Endometrium (tissue), 2 donors: ENCODE data around the gene NXN.

Experiments used
- FAIRE-seq: peaks from 2 replicates; lab custom pipeline; 2012; peaks lifted over from hg19 to GRCh38; lab: Jason Lieb, UNC
- donor health status: control.
- donor health status: control.

Gene NXN

DNA sequence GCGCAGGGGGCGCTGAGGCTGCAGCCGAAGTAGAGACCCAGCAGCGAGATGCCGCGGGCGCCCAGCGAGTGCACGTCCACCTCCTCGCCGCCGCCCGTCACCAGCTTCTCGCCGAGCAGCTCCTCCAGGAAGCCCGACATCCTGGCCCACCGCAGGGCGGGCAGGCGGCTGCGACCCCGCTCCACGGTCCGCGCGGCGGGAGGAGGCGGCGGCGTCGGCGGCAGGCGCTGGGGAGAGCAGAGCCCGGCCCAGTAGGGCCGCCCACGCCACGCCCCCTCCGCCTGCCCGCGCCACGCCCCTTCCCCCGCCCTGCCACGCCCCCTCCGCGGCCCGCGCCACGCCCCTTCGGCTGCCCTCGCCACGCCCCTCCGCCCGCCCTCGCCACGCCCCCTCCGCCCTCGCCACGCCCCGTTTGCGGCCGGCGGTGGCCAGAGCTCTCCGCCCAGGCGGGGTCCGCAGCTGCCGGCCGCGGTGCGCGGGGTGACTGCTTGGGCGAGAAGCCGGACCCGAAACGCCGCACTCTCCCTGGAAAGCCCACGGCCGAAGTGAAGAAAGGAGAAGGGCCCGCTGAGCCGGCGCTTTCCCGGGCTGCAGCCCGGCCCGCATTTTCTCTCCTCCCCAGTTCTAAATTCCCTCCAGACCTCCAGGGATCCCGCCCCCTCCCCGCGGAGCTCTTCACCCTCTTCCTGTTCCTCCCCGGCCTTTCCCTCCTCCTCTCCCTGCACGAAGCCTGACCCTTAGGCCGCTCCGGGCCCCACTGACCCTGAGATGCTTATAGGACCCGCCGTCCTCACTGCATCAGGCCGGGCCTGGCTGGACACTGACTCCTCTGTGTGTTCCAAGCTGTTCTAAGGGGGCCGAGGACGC, at the start of gene NXN:
Gene NXN, minus strand, starts transcription at position 238 of the 867 bp plus-strand sequence.
- no peak for FAIRE-seq

DNA sequence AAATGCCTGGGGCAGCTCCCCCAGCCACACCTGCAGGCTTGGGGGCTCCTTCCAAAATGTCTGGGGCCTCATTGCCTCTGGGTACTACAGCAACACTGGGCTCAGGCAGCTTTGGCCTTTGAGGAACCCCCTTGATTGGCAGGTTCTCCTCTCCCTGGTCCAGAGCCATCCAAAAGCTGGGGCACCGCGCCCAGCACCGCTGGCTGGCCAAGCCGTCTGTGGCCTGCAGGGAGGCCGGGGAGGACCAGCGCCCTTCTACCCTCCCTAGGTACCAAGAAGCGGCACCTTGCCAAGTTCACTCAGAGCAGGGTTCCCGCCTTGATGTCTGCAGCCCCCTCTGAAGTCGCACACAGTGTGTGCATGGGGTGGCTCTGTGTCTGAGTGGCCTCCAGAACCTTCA, 47.5 kb upstream of the NXN start:
- FAIRE-seq, result no peak

DNA sequence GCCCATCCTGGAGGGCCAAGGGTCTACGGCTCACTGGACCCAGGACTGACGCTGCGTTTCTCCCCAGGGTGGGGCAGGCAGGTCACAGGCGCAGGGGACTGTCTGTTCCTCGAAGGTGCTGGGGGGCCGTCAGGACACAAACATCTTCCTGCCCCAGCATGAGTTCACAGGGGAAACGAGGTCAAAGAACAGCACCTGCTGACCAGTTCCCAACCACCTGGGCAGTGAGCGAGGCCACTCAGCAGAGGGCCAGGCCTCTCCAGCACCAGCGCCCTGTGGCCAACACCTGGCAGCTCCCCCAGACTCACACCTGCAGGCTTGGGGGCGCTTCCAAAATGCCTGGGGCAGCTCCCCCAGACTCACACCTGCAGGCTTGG, 47.0 kb upstream of the NXN start:
- no peak for FAIRE-seq

DNA sequence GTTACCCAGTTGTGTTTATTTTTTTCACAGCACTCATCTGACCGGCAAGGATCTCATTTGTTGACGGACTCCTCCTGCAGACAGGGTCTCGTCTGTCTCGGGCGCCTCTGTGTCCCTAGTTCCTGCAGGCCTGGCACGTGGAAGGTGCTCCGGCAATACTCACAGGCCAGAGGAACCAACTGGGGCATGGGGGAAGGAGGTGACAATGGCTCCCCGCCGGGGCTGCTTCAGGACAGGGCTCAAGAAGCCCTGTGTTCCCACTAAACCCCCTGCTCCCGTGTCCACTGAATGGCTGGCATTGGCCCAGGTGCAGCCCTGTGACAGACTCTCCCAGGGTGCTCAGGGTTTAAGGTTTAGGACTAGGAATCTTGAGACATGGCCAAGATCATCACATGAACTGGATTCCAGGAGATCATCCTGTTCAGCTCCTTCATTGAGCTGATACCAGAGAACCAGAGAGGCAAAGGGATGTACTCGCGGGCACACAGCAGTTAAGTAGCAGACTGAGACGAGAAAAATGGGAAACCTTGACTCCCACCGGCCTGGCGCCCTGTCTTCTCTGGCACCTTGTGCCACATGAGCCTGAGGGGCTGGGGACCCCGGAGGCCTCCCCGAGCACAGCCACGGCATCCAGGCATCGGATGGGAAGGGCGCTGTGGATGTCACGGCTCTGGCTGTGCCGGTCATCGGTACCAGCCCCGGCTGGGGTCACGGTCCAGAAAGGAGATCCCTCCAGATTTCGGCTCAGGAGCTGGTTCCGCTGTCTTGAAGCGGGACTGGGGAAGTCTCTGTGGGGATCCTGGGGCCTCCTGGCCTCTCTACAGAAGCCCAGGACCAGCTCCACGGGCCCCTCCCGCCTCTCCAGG, 46.4 kb upstream of the NXN start:
- no peak for FAIRE-seq

DNA sequence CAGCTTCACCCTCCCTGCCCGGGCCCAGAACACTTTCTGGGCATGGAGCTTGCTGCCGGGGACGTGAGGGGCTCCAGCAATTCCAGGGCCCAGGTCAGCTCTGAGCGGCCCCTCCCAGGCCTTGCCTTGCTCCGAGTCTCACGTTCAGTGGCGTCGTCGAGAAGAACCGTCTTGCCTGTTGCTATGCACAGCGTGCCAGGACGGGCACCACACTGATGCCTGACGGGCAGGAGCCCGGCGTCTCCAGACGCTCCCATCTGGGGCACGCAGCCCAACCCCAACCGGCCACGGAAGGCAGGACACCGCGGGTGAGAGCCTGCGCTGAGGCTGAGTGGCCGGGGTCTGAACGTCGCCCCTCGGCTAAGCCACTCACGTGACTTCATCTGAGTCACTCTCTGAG, 44.5 kb upstream of the NXN start:
- FAIRE-seq, result no peak

DNA sequence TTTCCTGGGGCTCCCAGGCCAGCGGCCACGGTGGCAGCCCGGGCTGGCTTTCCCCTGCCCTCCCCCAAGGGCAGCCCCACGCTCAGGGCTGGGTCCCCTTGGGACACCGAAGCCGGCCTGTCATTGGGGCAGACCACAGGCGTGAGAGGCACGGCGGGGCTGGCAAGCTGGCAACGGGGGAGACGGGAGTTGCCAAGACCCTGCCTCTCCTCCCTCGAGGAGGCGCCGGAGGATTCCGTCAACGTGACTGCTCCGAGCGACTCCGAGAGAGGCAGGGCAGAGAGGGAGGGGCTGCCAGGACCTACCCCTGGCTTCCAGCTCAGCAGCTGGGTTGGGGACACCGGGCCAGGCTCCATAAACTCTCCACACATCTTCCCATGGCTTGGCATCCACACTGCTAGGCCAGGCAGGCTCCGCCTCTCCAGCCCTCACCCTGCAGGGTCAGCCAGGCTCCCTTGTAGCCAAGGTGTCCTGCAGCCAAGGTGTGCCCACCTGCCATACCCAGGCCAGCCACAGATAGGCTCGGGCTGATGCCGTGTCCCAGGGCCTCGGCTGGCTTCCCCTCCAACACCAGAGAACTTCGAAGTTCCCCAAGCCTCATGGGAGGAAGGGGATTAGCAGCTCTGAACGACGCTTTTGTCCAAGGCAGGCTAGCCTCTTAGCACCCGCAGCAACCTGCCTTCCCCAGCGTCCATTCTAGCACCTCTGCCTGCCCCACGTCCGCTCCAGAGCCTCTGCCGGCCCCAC, 42.9 kb upstream of the NXN start:
- no peak for FAIRE-seq

- no peak for FAIRE-seq
Measured at GRCh38 chr17:1021147-1021546, 41.6 kb upstream of the NXN start.

DNA sequence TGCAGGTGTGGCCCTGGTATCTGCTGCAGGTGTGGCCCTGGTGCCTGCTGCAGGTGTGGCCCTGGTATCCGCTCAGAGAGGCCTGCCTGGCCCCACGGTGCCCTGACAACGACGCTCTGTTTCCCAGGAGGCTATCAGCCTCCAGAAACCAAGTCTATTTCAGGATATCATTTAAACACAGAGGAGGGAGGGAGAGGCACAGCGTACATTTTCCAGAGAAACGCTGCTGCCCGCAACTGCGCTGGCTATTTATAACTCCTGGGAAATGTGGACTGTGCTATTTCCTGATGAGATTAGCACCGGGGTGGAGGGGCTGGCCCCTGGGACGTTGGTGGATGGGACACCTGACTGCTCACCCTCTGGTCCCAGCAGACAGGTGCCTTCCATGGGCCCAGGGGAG, 39.9 kb upstream of the NXN start:
- no peak for FAIRE-seq

DNA sequence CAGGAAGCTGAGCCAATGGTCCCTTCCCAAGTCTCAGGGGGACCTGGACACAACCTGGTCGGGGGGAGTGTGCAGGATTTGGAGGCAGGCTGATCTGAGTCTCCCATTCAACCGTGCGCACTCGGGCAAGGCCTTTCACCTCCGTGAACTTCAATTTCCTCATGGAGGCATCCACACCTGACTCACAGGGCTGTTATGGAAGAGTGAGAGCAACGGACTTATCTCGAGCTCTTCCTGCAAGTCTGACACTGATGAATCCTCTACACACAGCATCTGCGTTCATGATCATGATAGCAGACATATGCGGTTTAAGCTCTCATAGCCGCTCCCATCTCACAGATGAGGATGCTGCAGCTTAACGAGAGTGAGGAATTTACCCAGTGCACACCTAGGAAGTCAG, 39.0 kb upstream of the NXN start:
- FAIRE-seq, result no peak

- FAIRE-seq, result no peak
Measured at GRCh38 chr17:1013729-1014090, 34.1 kb upstream of the NXN start.

DNA sequence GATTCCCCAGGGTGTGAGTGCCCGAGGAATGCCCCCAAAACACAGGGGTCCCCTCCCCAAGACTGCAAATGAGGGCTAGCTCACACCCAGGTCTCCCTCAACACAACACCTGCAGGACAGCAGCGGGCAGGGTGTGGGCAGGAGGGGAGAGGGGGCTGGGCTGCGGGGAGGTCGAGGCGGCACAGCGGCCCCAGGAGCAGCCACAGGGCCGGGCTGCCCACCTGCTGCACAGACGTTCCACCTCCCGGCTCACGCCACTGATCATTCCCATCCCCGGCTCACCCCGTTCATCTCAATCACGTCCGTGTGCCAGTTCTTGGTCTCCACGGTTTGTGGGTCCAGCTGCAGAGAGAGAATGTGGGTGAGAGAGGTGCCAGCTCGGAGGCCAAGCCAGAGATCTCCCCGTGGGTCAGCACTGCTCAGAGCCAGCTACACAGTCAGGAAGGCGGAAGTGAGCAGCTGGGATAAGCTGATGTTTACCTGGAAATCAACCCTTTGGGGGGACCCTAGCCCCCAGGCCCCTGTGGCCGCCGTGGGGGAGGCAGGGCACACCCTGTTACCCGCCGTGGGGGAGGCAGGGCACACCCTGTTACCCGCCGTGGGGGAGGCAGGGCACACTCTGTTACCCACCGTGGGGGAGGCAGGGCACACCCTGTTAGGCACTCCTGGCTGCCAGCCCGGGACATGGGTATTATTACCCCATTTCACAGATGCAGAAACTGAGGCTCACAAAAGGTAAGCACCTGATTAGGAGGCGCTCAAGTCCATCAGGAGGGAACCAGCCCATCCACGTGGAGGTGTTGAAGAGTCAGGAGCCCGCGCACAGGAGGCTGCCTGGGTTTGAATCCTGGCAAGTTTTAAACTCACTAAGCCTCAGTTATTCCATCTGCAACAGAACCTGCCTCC, 33.5 kb upstream of the NXN start:
- FAIRE-seq, result no peak

DNA sequence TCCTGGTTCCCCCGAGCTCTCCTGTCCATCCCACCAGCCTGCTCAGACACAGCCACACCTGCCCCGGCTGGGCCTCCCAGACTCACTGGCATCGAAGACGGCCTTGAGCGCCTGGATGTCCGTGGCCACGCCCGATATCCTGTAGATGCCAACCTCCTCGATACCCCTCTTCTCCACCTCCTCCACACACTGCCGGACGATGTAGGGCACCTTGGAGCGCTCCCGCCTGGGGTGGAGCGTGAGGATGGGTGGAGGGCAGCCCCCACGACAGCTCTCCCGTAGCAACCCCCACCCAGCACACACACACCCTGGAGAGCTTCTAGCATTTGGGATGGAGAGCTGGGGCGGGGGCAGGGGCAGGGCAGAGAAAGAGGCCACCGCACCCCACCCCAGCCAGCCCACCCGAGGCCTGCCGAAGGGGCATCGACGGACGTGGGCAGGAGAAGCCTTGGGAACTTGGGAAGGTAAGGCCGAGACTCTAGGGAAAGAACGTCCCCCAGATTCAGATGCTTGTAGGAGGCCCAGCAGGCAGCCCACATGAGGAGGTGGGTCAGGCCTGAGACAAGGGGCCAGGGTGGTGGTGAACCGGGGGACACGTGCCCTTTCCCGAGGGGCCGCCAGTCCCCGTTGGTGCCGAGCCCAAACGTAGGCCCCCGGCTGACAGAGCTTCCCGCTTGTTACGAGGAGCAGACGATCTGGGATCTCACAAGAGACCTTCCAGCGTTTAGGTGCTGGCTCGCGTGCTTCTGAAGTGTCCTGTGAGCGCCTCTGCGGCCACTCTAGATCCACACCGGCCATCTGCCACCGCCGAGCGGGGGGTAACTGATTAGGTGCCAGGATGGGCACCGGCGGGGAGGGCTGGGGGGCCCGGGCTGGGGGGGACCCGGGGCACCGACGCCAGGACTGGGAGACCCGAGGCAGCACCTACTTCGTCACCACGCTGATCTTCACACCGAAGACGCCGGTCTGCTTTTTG, 32.5 kb upstream of the NXN start:
- no peak for FAIRE-seq

- no peak for FAIRE-seq
Measured at GRCh38 chr17:1011138-1011537, 31.6 kb upstream of the NXN start.

- FAIRE-seq, result no peak
Measured at GRCh38 chr17:1010586-1010985, 31.0 kb upstream of the NXN start.

DNA sequence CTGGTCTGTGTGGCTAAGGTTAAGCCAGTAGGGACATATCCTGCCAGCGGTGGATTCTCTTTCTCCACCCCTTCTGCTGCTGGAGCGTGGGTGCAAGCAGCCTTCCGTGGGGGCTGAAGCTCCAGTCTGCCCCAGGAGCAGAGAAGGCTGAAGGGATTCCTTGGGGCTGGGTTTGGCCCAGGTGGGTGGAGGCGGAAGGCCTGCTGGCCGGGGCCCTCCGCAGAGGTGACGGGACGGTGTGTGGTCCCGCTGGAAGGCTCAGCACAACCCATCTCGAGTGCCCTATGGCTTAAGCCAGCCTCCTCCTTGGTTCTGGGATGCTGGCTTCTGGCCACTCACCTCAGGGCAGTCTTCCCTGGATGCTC, 30.5 kb upstream of the NXN start:
- FAIRE-seq, result no peak

GRCh38 chr17:1009229-1010085, 29.9 kb upstream of the NXN start:
- no peak for FAIRE-seq

DNA sequence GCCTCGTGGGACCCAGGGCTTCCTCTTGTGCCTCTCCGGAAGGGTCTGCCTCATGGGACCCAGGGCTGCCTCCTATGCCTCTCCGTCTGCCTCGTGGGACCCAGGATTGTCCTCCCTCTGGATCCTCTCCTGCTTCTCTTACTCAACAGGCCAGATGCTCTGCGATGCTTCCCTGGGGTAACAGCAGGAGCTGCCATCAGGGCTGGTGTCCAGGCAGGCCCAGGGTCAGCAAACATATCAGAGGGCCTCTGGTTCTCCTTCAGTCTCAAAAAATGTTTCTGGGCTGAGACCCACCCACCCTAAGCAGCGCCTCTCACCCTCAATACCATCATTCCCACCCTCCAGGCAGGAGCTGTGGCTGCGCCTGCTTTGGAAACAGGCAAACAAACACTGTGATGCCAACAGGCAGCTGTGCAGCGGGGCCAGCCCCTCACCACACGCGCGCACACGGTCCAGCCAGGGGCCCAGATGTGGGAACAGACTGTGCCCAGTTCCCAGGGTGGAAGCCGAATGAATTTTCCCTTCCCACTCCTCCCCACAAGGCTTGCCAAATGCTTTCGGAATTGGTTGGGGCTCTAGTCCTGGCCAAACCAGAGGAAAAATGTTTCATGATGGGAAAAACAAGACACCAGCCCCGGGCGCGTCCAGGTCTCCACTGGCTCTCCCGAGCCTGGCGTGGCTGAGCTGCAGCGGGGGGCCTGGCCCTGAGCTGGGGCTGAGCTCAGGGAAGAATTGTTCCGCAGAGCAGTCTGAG, 28.6 kb upstream of the NXN start:
- no peak for FAIRE-seq

DNA sequence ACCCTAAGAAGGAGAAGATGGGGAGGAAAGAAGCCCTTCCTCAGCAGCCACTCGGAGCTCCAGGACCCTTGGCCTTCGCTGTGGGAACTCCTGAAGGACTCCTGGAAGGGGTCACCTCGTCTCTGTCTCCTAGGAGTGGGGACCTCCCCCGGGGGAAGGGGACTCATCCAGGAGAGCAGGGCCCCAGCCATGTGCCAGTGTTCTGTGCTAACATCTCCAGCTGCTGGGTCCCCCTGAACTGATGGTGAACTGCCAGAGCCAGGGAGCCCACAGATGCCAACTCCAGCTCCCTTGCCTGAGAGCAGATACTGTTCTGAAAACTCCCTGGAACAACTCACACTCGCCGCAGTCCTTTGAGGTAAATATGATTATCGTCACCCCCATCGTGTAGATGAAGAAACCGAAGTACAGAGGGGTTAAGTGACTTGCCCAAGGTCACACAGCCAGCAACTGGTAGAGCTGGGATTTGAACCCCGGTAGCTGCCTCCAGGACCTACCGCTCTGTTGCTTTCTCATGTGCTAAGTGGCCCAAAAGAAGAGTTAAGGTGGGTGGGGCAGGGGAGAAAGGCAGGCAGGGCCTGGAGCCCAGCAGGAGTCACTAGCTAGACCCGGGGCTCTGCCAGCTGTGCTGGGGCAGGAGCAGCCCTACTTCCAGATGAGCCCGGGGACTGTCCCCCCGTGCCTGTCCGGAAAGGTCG, 27.9 kb upstream of the NXN start:
- FAIRE-seq, result no peak
